ENCODE measurements around the gene PON2.
"Not testable (repeated sequence)": the region's sequence is repeated elsewhere in the genome, so short reads cannot be mapped to it uniquely, and the experiment has no call there.

Gene PON2

DNA sequence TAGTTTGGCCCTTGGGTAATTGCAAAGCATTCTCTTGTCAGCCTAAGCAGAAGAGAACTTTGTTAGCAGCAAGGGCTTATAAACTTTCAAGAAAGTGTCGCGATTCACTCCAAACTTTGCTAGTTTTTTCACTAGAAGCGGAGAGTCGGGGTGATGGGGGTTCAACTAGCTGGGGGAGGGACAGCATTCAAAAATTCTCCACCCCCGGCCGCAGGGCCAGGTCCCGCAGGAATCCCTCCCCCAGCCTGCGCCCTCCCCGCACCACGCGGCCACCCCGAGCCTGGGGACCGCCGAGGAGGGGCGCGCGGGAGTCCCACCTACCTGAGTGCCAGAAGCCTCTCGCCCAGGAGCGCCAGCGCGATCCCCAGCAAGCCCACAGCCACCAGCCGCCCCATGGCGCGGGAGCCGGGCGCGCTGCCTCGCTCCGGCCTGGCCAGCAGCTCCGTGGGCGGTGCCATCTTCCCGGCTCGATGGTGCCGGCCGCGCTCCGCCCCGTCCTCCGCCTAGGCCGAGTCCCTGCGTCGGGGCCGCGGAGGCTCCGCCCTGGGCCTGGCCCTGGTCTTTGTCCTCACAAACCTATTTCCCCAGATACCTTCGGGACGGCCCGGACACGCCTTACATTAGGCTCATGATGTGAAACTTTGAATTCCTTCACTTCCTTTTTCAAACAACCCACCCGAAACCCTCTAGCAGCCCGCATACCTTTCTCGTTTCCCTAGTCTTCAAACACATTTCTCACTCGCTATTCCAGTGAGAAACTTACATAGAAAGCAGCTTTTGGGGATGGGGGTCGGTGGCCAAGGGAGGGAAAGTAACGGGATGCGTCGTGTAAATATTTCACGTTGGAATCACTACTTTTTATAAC, at the start of gene PON2:
TSS of gene PON2 (minus strand) at position 472 of the 865 bp plus-strand sequence. CDS start at position 395, 77 bp downstream.
- DNase-seq (ENCODE audit: low spot score) = peak; percentile 92

DNA sequence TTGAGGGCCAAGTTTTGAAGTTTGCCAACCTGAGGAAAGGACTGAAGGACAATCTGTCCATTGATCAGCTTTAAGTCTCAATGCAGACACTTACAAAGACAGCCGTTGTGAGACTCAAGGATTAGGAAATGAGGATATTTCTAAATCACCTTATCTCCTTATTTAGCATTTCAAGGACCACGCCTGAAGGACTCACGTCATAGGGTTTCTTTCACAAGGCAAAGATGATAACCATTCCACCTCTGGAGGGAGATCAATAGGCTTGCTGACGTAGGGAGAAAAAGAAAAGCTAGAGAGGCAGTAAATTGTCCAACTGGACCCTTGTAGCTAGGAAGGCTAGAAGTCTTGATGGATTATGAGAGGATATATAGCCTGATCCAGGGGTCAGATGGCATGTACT, 47.6 kb upstream of the PON2 start:
- DNase-seq (ENCODE audit: low spot score) = no peak

DNA sequence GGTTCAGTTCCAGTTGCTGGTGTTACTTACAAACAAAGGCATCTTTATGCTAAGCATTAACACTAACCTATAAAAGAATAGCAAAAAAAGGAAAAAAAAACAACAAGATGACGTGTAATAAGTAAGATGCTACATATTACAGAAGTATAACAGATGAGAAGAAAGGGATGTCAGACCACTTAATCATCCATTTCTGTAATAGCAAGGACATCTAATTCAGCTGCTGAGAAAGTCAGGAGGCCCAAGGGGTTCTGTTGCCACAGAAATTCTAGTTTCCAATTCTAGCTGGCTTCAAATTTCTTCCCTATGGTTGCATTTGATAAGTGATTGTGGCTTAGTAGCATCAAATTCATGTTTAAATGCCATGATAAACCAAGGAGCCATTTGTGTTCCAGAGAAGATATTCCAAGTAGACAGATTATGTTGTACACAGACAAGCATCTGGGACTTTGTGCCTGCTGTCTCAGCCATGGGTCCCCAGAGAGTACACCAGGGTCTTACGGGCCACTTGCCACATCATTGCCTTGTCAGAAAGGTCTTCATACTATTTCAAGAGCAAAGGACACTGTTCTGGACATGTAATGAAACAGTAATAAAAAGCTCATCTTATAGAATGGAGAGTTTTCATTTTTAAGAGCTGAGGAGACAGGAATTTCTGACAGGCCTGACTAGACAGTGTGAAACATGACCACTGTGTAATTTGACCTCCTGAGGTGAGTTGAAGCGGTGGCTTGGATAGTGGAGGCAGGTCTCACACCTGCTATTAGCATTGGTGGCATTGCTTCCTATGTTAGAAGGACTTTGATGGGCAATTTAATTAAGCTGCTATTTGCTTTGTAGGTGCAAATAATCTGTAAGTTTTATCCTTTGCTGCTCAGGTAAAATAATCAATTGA, 46.7 kb upstream of the PON2 start:
- no peak for DNase-seq (ENCODE audit: low spot score)

DNA sequence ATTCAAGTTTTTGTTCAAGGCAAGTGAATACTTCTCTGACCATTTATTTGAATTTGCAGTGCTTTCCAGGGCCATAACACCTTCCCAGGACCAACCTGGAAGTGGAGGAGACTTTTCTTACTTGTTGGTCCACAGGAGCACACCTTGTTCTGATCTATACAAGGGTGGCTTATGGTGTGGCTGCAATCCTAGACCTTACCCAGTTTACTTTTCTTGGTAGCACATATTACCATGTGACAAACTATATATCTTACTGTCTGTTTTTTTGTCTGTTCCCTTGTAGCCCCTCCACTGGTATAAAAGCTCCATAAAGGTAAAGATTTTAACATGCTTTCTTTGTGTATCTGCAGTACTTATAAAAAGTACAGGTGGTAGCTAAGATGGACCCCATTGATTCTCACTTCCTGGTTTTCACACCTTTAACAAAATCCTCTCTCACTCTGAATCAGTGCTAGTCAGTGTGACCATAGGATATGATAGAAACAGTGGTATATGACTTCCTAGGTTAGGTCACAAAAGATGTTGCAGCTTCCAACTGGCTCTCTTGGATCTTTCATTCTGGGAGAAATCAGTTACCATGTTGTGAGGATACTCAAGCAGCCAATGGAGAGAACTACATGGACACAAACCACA, 45.3 kb upstream of the PON2 start:
- DNase-seq (ENCODE audit: low spot score) = no peak

DNA sequence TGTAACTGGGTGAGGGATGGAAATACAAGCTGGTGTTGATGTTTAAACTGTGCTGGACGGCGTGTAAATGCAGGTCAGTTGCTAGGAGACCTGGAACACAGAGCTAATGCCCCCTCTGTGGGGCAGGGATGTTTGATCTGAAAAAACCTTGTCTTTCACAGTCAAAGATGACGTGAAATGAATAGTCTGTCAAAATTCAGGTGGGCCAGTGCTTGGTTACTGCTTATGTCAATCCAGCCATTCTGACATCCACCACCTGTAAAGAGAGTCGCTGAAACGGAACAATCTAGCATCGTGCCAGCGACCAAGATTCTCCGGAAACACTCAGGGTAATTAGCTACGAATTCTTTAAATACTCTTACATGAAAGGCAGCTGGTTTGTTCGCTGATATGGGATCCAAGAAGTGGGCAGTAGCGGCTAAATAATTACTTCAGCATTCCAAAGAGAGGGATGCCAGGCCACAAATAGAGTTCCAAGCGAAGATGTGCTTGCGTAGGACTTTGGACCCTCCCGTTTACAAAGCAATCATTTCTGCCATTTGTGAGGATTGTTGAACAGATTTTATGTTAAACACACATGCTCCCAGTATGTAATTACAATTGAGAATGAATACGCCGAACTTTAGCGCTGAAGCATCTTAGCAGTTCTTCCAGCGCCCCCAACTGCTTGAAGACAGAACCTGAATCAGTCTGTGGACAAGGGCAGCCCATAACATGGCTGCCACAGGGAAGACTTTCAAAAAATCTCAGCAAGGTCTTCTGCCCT, 43.6 kb upstream of the PON2 start:
- no peak for DNase-seq (ENCODE audit: low spot score)

DNA sequence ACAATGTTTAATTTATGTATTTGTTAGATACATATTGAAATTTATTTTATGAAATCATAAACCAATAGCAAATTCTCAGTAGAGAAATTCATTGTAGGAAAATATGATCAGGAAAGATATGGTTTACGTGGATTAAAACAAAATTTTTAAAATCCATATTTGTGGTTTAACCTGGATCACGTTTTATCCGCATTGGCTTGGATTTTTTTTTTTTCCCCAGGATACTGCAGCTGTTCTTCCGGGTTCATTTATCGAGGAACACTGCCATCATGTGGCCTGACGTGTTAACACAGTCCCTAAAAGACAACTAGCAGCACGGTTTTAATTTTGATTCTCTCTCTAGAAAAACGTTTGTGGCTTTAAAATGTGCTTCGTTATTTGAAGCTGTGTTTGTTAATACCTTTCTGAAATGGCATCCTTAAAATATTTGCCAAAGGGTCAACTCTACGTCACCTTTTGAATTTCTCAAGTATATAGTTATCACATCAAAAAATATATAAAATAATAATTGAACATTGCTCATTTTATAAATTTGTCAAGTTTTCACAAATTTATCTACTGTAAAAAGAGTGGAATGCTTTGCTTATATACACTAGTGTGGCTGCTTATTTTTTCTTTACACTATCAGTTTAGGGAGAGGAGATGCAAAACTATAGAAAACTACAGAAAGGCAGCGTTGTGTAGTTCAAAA, 42.2 kb upstream of the PON2 start:
- DNase-seq (ENCODE audit: low spot score) = peak; percentile 81

DNA sequence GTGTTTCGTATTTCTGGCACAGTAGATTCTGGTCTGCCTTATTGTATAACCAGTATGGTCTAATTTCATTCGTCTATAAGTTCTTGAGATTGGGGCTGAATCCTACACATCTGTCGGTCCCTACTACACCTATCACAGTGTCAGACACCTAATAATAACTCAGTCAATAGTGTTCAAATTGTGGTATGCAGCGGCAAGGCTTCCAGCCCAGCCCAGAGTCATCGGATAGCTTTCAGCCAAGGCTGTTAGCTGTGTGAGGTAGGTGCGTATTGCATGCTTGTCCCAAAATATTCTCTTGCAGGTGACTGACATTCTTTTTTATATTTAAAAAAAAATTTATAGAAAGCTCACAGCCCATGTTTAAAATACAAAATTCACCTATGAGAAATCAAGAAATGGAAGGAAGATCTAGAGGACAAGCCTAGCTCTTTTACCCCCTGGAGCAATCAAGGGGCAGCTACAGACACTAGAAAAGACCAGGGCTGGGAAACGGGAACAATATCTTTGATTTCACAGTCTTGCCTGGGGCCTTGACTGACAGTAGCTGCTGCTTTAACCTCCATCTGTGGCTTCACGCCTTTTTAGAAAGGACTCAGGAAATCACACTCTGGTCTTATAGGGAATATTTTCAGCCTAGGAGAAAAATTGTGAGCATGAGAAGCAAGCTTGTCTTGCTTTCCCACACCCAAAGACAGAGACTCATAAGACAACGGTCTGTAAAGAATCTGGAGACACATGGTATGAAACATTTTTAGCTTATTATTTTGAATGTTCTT, 41.4 kb upstream of the PON2 start:
- no peak for DNase-seq (ENCODE audit: low spot score)

DNA sequence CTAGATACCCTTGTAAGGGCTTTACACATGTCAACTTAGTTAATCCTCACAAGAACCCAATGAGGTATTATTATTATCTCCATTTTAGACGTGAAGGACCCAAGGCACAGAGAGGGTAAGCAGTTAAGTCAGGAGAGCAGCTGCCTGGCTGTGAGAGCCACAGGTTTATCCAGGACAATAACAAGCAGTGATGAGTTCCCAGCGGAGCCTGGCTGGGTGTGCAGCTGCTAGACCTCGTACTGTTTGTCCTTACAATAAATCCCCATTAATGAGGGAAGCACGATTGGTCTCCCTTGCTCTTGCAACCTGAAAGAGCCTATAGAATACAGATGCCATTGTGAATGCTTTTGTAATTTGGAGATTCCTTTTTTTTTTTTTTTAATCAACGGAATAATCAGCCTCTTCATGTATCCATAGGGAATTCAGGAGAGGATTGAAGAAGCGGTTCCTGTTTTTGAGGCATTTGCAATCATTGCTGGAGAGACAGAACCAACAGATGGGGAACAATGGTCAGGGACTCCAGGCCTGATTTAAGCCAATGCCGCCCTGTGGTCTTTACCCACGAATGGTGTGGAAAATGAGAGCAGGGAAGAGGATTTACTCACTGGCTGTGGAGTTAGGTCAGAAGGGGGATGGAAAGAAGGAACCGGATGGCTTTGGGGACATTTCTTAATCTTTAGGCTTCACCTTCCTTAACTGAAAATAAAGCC, 38.6 kb upstream of the PON2 start:
- DNase-seq (ENCODE audit: low spot score) = no peak

DNA sequence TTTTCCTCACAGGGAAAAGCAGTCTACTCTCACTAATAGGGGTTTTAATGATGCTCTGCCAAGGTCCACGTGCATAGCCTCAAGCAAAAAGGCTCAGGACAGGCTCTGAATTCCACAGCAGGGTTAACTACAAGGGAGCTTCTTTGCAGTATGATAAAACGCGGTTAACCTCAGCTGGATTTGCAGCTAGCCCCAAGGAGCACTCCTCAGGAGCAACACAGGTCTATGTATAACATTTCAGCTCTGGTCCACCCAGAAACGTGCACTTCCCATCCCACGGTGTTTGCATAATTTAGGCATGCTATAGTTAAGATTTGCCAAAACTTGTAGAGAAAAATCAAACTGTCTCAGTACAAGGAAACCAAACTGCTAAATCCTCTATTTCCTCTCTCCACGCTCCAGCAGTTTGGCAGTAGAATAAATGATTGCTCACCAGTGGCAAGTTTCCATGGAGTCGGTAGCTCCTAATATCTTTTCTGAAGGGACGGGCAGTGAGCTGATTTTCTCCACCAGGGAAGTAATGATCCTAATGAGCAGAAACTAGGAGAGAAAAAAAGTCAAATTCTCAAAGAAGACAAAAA, 37.8 kb upstream of the PON2 start:
- no peak for DNase-seq (ENCODE audit: low spot score)

DNA sequence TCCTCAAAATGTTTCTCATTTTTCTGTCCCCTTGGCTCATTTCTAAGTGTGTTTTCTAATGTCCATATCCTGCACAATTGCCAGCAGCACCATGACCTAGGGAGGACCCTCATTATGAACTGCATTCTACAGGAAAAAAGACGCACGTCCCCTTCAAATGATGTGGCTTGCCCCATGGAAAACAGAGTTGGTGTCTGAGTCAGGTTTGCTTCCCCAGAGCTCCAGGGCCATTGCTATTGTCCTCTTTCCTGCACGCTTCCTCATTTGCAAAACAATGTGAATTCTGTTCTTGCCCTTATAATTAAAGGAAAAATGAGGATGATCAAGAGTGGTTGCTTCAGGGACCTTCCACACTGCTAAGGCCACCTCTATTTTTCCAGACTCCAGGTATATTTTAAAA, 36.2 kb upstream of the PON2 start:
- no peak for DNase-seq (ENCODE audit: low spot score)

DNA sequence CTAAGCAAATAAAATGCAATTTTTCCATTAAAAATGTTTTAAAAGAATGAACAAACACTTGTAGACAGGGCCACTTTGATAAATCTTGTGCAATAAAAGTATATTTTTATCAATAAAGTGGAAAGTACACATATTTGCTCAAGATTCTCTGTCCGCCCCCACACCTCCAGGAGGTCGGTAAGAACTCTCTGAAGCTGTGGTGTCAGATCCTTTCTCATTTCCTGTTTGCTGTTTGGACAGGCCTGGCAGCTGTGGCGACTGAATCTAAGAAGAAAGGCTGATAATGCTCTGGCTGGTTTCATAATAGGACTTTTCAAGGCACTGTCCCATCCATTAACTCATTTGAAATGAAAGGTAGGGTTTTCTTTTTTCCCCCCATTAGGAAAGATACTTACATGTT, 35.6 kb upstream of the PON2 start:
- DNase-seq (ENCODE audit: low spot score) = no peak

DNA sequence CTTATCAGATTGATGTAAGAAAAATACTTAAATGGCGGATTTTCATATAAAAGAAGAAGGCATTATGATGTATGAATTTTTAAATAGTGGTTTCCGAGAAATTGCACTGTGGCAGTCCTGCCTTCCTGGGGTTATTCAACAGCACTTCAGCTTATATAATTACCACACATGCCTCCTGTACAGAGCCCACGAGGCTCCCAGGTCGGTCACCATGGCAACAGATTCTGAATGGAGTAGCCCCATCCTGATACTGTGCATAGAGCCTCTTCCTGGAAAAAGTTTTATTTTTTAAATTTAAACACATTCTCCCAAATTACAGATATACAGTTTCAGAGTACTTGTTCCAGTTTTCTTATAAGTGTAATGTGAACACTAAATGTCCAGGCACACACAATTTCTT, 35.0 kb upstream of the PON2 start:
- DNase-seq (ENCODE audit: low spot score) = no peak

DNA sequence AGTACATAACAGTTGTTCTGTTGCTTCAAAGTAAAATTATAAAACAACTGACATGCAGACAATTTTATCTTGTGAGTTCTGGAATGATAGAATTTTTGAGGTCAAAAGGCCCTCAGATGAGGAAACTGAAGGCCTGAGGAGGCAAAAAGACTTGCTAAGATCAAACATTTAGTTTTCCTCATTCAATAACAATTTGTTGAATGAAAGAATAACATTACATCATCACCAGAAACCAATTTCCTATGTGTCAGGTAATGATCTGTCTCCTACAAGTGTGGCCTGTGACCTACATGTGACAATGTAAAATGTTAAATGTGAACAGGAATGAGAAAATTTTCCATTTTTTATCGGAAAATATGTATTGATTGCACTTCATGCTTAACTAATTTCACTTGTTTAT, 34.4 kb upstream of the PON2 start:
- no peak for DNase-seq (ENCODE audit: low spot score)

DNA sequence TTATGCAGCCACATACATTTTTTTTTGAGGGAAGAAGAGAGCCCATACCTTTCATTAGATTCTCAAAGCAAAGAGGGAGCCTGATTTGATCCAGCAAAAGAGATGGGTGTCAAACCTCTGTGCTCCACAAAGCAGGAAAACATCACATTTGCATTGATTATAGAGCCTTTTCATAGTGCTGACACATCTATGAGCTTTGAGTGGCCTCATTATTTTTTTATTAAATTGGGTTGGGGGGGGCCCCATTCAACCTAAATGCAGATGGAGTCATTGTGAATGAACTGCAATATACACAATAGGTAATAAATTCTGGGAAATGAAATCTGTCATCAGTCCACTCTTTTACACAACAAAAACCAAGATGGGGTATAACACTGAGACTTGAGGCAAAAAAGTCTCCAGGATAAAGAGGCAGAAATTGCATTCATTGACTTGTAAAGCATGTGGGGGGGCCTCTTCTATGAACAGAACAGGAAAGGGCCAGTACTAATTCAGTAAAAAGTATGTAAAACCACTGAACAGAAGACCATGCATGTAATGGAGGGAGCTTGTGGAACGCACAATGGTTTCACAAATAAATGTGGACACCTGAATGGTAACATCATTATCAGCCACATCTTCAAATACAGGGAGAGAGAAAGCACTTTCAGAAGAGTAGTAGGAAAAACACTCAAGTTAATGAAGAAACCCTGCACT, 33.2 kb upstream of the PON2 start:
- no peak for DNase-seq (ENCODE audit: low spot score)

DNA sequence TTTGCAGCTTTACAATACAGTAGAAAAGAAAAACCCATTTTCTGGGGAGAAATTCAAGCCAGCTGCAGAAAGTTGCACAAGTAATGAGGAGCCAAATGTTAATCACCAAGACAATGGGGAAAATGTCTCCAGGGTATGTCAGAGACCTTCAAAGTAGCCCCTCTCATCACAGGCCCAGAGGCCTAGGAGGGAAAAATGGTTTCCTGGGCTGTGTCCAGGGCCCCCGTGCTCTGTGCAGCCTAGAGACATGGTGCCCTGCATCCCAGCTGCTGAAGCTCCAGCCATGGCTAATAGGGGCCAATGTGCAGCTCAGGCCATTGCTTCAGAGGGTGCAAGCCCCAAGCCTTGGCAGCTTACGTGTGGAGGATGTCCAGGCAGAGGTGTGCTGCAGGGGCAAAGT, 25.8 kb upstream of the PON2 start:
- DNase-seq (ENCODE audit: low spot score) = not testable (repeated sequence)

DNA sequence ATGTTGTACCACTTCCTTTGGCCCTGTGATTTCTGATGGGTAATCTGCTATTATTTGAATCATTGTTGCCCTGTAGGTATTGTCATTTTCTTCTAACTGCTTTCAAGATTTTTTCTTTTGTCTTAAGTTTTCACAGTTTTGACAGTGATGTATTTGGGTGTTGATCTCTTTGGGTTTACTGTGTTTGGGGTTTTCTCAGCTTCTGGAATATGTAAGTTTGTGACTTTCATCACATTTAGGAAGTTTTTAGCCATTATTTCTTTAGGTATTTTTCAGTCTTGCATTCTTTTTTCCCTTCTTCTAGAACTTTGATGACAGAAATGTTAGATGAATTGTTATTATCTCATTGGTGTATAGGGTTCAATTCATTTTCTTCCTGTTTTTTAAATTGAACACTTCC, 23.1 kb upstream of the PON2 start:
- no peak for DNase-seq (ENCODE audit: low spot score)

DNA sequence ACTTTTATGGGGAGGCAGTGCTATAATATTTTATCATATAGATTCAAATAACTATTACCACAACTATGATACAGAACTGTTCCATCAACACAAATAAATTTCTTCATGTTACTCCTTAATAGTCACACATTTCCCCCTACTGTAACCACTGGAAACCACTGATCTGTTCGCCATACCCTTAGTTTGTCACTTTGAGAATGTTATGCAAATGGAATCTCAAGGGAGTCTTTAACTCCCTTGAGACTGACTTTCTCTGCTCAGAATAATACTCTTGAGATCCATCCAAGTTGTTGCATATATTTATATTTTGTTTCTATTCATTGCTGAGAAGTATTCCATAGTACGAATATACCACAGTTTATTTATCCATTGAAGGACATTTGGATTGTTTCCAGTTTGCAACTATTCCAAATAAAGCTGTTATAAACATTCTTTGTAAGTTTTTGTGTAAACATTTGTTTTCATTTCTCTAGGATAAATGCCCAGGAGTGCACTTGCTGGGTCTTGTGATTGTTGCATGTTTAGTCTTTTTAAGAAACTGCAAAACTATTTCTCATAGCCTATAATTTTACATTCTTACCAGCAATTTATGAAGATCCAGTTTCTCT, 19.7 kb upstream of the PON2 start:
- DNase-seq (ENCODE audit: low spot score) = no peak

DNA sequence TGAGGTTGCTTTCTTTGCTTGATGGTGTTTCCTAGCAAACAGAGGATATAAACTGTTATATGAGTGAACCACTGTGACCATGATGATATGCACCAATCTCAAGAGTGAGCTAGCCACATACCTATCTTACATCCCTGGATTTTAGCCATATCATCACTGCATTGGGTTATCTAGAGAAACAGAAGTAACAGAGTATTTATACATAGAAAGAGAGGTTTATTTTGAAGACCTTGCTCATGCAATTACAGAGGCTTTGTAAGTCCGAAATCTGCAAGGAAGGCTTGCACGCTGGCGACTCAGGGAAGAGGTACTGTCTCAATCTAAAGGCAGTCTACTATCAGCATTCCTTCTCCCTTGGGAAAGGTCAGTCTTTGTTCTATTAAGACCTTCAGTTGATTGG, 11.8 kb upstream of the PON2 start:
- DNase-seq (ENCODE audit: low spot score) = no peak
